Bone marrow (tissue), 2 donors: ENCODE measurements around the gene ATP6V1B1.

Source experiments
- DNase-seq, 2 donors: peaks; one replicate each; lab custom pipeline; 2025; lab: John Stamatoyannopoulos, UW

ATP6V1B1 gene

GRCh38 chr2:70966681-70967080, 31.0 kb downstream of the ATP6V1B1 start:
- no peak for DNase-seq

- no peak for DNase-seq
Observed at GRCh38 chr2:70967189-70967588, 31.5 kb downstream of the ATP6V1B1 start.

GRCh38 chr2:70974592-70974991, 38.9 kb downstream of the ATP6V1B1 start:
- DNase-seq, result no peak

GRCh38 chr2:70975237-70975636, 39.5 kb downstream of the ATP6V1B1 start:
- DNase-seq, result no peak

GRCh38 chr2:70977605-70978205, 42.0 kb downstream of the ATP6V1B1 start:
- no peak for DNase-seq

- DNase-seq, result no peak
Observed at GRCh38 chr2:70978341-70979179, 42.9 kb downstream of the ATP6V1B1 start, which contains the start of gene ANKRD53. ANKRD53 (plus strand) TSS chr2:70978630; CDS start chr2:70978646, 16 bp downstream.

GRCh38 chr2:70979180-70979488, 43.4 kb downstream of the ATP6V1B1 start:
- DNase-seq, result no peak

GRCh38 chr2:70979626-70980025, 43.9 kb downstream of the ATP6V1B1 start:
- DNase-seq, result no peak

- DNase-seq, result no peak
Observed at GRCh38 chr2:70981421-70981820, 45.7 kb downstream of the ATP6V1B1 start.

- DNase-seq, result no peak
Observed at GRCh38 chr2:70981866-70982810, 46.4 kb downstream of the ATP6V1B1 start.

- DNase-seq, result no peak
Observed at GRCh38 chr2:70982971-70983370, 47.3 kb downstream of the ATP6V1B1 start.

GRCh38 chr2:70983506-70984227, 48.0 kb downstream of the ATP6V1B1 start:
- no peak for DNase-seq

GRCh38 chr2:70984228-70984575, 48.5 kb downstream of the ATP6V1B1 start:
- DNase-seq, result no peak

GRCh38 chr2:70984576-70985282, 49.0 kb downstream of the ATP6V1B1 start:
- peak; percentile 27 to 28 for DNase-seq

GRCh38 chr2:70985283-70985688, 49.6 kb downstream of the ATP6V1B1 start:
- DNase-seq, result no peak

GRCh38 chr2:70985956-70986355, 50.3 kb downstream of the ATP6V1B1 start:
- DNase-seq, result no peak

GRCh38 chr2:70986499-70987189, 50.9 kb downstream of the ATP6V1B1 start:
- no peak for DNase-seq

GRCh38 chr2:70987386-70987785, 51.7 kb downstream of the ATP6V1B1 start:
- DNase-seq, result no peak

GRCh38 chr2:70988151-70988550, 52.5 kb downstream of the ATP6V1B1 start:
- no peak for DNase-seq
